HT-29 (cell line): Measurements from ENCODE around the gene VASN. TPM values are rescaled to one million over a fixed set of nuclear protein-coding genes. Genes with fewer than 3 reads are reported as not detected.
"Not testable (repeated sequence)": the region's sequence is repeated elsewhere in the genome, so short reads cannot be mapped to it uniquely, and the experiment has no call there.

Source experiments
- DNase-seq: peaks from one replicate; pipeline ENCODE4 v3.0.0-alpha.2; 2015; ENCODE audit warnings: low spot score
- total RNA-seq: library from RNA; depleted of rRNA; stranded (reverse); fragments of >200 nt; shearing (Covaris generic); gene quantifications from 2 replicates; pipeline ENCODE4 v1.2.3, GENCODE V29; 2014; rRNA removed

Gene VASN
- total RNA-seq, result 1.8 and 2.2 TPM in 2 replicates

DNA sequence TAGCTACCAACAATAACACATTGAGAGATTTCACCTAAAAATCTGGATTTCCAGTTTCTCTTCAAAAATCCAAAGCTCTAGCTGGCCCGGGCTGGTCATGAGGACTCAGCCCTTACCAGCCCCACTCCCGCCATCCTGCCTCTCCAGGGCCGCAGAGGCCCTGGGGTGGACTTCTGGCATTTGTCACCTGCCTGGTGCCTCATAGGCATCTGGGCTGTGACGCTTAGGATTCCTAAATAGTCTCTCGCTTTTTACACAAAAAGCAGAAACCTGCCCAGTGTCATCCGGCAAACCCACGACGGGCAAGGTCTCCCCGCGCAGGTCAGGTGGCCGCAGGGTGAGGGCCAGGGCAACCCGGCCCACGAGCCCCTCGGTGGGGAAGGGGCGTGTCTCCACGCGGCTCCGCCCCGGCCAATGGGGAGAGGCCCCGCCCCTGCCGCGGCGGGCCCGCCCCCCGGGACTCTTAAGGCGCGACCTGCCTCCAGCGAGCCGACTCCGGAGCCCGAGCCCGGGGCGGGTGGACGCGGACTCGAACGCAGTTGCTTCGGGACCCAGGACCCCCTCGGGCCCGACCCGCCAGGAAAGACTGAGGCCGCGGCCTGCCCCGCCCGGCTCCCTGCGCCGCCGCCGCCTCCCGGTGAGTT, at the start of gene VASN:
VASN (plus strand) TSS at position 492 of the 644 bp plus-strand sequence. CDS start 9,030 bp downstream, outside the sequence.
- peak; percentile 73 for DNase-seq

DNA sequence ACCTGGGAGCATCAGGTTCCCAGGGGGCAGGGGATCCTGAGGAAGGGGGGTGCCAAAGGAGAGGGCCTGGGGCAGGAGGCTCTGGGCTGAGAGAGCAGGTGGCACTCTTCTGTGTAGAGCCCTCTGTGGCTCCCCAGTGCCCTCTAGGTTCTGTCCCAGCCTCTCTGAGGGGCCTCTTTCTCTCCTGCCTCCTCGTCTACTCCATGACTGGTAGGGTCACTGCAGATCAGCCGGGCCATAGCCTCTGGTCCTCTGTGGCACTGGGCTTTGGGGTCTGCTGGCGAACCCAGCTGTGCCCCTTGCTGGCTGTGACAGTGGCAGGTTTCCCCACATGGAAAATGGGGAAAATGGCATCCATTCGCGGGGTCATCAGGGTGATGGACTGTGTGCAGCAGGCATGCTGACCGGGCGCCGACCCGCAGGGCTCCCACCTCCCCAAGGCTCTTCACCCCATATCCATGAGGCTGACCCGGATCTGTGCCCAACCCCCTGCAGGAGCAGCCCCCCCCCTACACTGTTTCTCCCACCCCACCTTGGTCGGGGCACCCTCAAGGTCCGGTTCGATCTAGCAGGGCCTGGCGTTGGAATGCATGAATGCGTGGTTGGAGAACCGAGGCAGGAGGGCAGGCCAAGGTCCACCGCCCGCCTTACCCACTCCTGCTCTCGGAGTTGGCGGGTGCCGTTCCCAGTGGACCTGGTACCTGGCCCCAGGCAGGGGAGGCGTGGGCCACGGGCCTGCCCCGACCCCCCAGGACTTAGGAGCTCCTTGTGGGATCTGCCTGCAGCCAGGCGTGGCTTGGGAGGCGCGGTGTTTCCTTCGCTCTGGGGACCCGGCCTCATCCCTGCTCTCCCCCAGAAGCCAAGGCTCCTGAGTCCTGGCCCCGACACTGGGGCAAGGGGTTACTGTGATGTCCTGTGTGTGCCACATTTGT, 49.3 kb upstream of the VASN start:
- no peak for DNase-seq

DNA sequence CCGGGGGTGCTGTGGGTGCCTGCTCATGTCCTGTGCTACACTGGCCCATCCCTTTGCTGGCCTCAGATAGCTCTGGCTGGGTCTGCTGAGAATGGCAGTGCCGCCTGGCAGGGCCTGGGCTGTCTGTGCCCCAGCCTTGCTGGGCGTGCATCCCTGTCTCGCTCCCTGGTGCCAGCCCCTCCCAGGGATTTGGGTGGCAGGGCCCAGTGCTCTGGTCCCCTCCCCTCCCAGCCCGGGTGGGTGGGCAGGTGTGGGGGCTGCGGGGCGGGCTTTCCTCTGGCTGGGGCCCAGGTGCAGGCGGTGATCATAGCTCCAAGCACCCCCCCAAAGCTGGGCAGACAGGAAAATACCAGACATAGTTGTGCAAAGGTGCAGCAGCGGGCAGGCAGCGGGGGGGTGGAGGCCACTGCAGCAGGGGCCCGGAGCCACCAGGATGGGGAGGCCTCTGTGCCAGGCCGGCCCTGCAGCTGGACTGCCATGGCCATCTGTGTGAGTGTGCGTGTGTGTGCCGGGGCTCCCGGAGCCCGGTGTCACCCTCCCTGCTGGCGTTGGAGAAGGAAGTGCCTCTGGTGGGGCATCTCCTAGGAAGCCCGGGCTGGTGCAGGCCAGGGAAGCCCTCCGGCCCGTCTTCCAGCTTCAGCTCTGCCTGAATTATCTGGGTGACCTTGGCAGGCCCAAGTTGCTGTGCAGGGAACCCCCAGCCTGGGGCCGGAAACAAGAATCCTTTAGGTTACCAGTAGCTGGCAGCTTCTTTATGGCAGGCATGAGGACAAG, 48.4 kb upstream of the VASN start:
- DNase-seq, result peak; percentile 74

DNA sequence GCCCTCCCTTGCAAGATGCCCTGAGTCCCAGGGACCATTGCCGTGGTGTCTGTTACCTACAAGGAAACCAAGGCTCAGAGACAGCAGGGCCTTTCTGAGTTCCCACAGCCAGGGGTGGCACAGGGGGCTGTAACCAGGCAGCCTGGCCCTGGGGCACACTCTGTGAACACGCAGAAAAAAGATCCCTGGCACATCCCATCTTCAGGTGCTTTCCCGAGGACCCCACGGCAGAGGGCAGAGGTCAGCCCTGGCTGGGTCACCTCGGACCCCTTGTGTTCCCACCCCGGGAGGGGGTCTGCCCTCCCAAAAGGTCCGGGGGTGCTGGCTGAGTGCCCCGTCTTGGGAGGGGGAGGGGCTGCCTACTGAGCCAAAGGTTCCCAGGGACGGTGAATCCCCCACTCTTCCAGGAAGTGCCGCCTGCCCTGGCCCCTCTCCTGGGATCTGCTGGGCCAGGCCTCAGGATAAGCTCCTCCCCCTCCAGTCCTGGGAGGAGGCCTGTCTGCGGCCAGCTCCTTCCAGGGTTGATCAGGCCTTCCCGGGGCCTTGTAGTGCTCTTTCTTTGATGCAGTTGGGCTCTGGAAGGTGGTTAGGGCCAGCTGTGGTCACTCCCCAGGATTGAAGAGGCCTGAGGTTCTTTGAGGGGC, 47.7 kb upstream of the VASN start:
- peak; percentile 69 for DNase-seq

DNA sequence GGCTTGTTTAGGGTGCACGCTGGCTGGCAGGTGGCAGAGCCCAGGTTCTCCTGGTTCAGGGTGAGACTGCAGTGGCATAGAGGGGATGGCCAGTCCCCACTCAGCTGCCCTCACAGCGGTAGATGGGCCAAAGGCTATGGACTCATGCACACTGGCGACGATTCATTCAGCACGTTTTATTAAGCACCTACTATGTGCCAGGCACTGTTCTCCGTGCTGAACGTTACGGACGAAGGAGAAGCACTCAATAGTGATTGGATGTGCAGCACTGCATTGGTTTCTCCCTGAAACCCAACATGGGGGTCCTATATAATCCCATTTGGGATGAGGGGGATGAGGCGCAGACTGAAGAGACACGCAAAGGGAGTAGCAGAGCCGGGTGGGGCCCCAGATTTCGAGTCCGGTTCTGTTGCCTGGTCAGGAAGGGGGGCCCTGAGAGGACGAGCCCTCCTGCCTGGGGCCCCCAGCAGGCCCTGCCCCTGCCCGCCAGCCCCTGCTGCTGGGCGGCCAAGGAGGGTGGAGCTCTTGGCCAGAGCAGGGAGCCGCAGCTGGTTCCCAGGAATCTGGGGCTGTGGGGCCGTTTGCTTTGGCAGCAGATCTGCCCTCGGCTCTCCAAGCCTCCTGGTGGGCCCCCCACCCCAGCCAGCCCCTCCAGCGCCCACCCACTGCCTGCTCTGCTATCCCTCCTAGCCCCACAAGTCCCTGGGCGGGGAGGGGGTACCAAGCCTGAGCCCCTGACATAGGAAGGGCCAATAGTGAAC, 47.0 kb upstream of the VASN start:
- no peak for DNase-seq

DNA sequence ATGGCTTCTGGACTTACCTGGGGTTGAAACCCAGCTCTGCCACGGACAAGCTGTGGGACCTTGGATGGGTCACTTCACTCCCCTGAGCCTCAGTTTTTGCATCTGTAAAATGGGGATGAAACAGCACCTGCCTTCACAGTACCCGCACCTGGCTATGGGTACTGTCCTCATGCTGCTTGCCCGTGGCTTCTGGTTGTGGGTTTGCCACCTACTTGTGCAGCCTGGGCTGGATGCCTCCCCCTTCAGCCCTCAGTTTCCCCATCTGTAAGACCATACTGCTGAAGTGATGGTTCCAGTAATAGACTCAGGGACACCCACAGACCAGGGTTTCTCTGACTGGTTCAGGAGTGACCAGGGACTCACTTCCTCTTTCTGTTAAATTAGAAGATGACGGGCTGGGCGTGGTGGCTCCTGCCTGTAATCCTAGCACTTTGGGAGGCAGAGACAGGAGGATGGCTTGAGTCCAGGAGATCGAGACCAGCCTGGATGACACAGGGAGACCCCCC, 46.3 kb upstream of the VASN start:
- DNase-seq, result no peak

DNA sequence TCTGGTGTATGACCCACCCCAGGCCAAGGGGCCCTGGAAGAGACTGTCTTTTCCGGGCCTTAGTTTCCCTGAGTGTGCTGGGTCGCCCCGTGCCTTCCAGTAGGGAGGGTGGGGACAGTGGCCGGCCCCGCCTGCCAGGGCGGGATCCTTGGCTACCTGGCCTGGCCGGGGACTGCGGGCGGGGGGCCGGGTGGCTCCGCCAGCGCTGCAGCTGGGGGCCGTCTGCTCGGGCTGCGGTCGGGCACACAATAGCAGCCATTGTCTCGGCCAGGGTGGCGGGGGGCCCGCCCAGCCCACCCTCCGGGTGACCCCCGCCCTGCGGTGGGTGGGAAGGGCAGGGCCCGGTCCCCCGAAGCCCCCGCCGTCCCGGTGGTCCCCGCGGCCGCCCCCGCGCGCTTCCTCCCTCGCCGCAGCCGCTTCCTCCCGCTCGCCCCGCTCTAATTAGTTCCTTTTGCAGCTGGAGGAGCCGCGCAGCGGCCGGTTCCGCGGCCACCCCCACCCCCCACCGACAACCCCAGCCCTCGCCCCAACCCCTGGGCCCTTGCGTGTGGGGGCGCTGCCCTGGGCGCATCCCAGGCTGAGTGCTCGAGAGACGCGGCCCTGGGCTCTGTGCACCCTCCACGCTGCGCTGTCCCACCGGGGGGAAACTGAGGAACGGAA, 44.1 kb upstream of the VASN start:
- DNase-seq, result no peak

DNA sequence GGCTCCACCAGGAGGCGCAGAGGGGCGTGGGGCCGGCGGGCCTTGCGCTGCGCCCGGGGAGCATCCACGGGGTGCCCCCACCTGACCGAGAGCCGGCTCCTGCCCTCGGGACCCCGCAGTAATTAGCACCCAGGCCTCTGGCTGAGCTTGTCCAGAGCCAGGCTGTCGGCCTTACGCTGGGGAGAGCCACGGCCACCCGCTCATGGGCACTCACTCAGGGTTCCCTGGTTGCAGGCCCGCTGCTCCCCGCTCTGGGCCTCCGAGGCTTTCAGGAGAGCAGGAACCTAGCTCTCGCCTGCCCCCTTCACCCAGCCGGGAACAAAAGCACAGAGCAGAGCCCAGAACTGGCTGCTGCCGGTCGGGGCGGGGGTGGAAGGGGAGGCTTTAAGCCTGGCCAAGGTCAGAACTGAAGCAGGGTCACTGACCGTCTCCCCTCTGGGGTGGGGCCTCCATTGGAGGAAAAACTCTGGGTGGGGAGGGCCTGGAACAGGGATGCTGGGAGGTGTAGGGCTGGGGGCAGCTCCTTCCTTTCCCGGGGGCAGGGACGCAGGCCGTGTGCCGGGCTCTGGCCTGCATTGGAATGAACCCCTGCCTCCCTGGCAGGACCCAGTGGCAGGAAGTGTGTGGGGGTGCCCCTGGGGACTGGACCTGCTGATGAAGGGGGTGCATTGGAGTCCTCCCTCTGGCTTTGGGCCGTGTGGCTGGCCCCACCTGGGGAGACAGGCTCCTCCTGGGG, 43.4 kb upstream of the VASN start:
- DNase-seq, result peak; percentile 85

DNA sequence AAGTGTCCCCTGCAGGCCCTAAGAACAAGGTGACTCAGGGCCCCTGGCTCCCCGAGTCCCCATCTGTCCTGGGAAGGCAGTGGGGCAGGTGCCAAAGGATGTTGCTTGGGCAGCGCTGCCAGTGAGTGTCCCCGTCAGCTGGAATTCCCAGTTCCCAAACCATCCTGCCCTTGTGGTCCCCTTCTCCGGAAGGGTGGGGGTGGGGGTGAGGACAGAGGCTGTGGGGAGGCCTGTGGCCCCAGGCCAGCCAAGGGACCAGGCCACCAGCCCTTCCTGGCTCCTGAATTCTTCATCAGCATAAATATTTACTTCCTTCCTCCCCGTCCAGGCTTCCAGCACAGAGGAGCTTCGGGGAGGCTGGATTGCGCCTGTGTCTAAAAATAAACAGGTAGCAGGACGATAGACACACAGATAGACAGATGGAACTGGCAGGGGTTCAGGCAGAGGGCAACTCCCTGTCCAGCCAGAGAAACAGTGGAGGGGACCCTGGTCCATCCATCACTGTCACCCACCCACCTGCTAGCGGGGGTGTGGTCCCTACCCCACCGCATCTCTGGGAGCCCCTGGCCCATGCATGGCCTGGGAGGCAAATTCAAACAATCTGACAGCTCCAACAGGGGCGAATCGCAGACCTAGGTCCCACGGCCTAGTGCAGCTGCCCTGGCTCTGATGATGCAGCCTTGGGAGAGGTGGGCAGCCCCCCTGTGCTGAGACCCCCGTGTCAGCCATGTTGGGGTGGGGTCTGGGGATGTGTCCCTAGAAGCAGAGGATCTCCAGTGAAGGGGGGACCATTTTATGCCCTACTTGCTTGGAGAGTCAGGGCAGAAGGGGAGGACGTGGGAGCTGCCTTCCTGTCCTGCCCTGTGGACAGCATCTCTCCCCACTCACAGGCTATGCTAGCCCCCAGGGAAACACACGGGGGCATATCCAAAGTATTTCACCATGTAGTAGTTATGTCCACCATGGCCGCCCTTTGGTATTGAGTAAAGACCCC, 42.6 kb upstream of the VASN start:
- no peak for DNase-seq

DNA sequence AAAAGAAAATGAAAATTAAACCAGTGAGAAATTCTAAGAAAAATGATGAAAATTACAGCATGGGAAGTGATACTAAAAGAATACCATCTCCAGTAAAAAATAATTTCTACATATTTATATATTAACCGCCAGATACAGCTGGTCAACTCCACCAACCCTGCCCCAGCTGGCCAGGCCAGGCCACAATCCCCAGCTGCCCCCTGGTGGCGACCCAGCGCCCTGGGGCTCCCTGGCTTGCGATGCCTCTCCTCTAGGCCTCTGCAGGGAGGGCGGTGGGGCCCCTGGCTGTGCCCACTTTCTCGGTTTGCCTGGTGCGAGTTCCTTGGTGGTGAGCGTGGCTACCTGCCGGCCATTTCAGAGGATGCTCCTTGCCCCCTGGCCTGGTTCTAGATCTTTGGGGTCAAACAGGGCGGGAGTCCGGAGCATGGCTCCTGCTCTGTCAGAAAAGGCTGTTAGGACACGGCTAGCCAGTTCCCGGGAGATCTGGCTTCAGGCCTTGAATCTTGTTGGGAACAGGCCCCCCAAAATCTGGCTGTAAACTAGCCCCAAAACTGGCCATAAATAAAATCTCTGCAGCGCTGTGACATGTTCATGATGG, 41.3 kb upstream of the VASN start:
- peak; percentile 80 for DNase-seq

DNA sequence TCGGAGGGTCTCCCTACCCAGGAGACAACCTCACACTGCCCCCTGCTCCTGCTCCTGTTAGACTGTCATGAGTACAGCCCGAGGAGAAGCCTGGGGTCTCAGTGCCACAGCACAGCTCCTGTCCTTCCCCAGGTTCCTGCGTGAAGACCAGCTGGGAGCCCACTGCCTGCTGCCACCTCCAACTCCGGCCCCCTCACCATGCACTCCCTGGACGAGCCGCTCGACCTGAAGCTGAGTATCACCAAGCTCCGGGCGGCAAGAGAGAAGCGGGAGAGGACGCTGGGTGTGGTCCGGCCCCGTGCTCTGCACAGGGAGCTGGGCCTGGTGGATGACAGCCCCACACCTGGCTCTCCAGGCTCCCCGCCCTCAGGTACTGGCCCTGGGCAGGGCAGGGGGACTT, 39.6 kb upstream of the VASN start:
- no peak for DNase-seq

DNA sequence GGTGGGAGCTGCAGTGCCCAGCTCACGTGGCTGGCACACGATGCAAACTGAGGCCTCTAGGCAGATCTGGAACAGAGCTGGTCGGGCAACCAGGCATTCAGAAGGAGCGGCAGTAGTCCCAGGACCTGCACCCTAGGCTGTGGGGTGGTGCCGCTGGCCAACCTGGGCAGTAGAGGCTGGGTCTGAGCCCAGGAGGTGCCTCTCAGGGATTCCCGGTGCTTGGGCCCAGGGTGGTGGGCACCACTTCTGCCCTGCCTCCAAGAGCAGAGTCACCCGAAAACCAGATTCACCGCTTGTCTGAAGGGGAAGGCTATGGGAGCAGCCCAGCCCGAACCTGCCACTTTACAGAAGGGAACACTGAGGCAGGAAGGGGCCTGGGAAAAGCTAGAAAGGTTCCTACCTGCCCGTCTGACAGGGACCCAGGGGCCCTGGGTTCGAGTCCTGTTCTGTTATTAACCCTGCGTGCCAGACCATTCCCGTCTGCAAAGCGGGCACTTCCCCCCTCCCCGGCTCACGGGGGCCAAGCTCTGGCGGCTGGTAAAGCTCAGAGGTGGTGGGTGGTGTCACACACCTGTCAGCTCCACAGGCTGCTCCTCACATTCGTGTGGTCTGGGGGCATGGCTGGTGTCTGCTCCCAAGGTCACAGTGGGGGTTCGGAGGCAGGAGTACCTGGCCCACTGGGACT, 38.9 kb upstream of the VASN start:
- no peak for DNase-seq

DNA sequence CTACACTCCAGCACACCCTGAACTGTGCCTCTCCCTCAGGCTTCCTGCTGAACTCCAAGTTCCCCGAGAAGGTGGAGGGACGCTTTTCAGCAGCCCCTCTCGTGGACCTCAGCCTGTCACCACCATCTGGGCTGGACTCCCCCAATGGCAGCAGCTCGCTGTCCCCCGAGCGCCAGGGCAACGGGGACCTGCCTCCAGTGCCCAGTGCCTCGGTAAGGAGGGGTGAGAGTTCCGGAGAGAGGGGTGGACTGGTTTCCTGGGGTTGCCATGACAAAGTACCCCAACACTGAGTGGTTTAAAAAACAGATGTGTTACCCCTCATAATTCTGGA, 38.4 kb upstream of the VASN start:
- DNase-seq, result no peak

DNA sequence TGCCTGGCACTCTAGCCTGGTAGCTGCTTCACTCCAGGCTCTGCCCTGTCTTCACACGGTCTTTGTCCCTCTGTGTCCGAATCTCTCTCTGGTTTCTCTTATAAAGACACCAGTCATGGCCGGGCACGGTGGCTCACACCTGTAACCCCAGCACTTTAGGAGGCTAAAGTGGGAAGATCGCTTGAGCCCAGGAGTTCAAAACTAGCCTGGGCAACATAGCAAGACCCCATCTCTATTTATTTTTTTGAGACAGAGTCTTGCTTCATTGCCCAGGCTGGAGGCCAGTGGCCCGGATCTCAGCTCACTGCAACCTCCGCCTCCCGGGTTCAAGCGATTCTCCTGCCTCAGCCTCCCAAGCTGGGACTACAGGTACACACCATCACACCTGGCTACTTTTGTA, 37.9 kb upstream of the VASN start:
- DNase-seq, result not testable (repeated sequence)

DNA sequence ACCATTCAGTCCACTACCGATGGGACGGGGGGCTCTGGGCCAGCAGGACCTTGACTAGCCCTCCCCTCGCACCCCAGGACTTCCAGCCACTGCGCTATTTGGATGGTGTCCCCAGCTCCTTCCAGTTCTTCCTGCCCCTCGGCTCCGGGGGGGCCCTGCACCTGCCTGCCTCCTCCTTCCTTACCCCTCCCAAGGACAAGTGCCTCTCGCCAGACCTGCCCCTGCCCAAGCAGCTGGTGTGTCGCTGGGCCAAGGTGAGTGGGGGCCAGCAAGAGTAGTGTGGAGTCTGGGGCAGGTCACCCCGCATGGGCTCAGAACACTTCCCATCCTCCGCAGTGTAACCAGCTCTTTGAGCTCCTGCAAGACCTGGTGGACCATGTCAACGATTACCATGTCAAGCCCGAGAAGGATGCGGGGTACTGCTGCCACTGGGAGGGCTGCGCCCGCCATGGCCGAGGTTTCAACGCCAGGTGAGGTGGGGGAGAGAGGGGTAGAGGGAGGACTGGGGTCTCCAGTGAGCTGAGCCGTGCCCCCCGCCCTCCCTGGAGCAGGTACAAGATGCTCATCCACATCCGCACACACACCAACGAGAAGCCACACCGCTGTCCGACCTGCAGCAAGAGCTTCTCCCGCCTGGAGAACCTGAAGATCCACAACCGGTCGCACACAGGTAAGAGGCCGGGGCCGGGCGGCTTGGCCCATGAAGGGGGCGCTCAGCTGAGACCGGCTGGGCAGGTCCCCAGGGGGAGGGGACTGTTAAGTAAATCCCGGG, 36.7 kb upstream of the VASN start:
- no peak for DNase-seq
